DOHH2 (cell line): ENCODE results near the gene MDN1.
A peak's percentile ranks its signal among the peaks of the same experiment; 100 is the strongest.
"Not testable (repeated sequence)": the region's sequence is repeated elsewhere in the genome, so short reads cannot be mapped to it uniquely, and the experiment has no call there.

Experiments used
- H3F3A ChIP-seq: fragments of 200-600 bp; sonication (generic), shearing (Covaris generic); 2 replicates; pipeline ENCODE4 v1.6.0; 2016; ENCODE audit warnings: antibody characterized with exemption, mild to moderate bottlenecking; ENCODE audit not compliant: control insufficient read depth, insufficient read depth
- H3K27ac ChIP-seq: fragments of 200-600 bp; sonication (generic); 2 replicates; pipeline ENCODE4 v1.5.1; 2014; ENCODE audit warnings: low read depth, mild to moderate bottlenecking, low read length, moderate library complexity
- H3K27me3 ChIP-seq: fragments of 200-600 bp; sonication (generic); 2 replicates; pipeline ENCODE4 v1.6.1; 2014; ENCODE audit warnings: mild to moderate bottlenecking, low read length, mixed read lengths; ENCODE audit not compliant: control insufficient read depth
- H3K36me3 ChIP-seq: fragments of 200-600 bp; sonication (generic); 2 replicates; pipeline ENCODE4 v1.6.1; 2014; ENCODE audit warnings: mild to moderate bottlenecking, low read length, moderate library complexity, mixed read lengths; ENCODE audit not compliant: control insufficient read depth
- H3K4me1 ChIP-seq: fragments of 200-600 bp; sonication (generic); 2 replicates; pipeline ENCODE4 v1.6.1; 2014; ENCODE audit warnings: mild to moderate bottlenecking, low read length, mixed read lengths; ENCODE audit not compliant: control insufficient read depth
- H3K4me2 ChIP-seq: fragments of 200-600 bp; sonication (generic); 2 replicates; pipeline ENCODE4 v1.6.0; 2014; ENCODE audit warnings: mild to moderate bottlenecking, low read length, moderate library complexity
- H3K4me3 ChIP-seq: fragments of 200-600 bp; sonication (generic); 2 replicates; pipeline ENCODE4 v1.5.1; 2014; ENCODE audit warnings: mild to moderate bottlenecking, low read length, mixed read lengths
- H3K79me2 ChIP-seq: fragments of 200-600 bp; sonication (generic); 2 replicates; pipeline ENCODE4 v1.6.1; 2014; ENCODE audit warnings: mild to moderate bottlenecking, low read length, mixed read lengths; ENCODE audit not compliant: control insufficient read depth
- H3K9me2 ChIP-seq: fragments of 200-600 bp; sonication (generic); replicated peaks from 2 replicates; pipeline ENCODE4 v1.6.1; 2014; ENCODE audit warnings: mild to moderate bottlenecking, low read length, mixed read lengths; ENCODE audit not compliant: control insufficient read depth
- H3K9me3 ChIP-seq: fragments of 200-600 bp; sonication (generic); 2 replicates; pipeline ENCODE4 v1.6.1; 2014; ENCODE audit warnings: antibody characterized with exemption, low read length, mixed read lengths; ENCODE audit not compliant: control insufficient read depth, insufficient read depth
- H4K20me1 ChIP-seq: fragments of 200-600 bp; sonication (generic); 2 replicates; pipeline ENCODE4 v1.6.0; 2014; ENCODE audit warnings: low read depth, mild to moderate bottlenecking, antibody characterized with exemption, low read length, moderate library complexity; ENCODE audit not compliant: control insufficient read depth, insufficient read depth
- EZH2phosphoT487 ChIP-seq: fragments of 200-600 bp; sonication (generic); IDR thresholded peaks from 2 replicates; pipeline ENCODE4 v1.6.1; 2017; ENCODE audit warnings: borderline replicate concordance, mild to moderate bottlenecking, antibody characterized with exemption, low read length, moderate library complexity, mixed read lengths
- TF ChIP-seq, protein P1 (sequence below): fragments of 200-600 bp; sonication (generic); IDR thresholded peaks from one replicate; pipeline ENCODE4 v1.5.1; 2014; ENCODE audit warnings: antibody characterized with exemption, mild to moderate bottlenecking, low read depth, low read length; ENCODE audit not compliant: poor library complexity, severe bottlenecking

The MDN1 gene

DNA sequence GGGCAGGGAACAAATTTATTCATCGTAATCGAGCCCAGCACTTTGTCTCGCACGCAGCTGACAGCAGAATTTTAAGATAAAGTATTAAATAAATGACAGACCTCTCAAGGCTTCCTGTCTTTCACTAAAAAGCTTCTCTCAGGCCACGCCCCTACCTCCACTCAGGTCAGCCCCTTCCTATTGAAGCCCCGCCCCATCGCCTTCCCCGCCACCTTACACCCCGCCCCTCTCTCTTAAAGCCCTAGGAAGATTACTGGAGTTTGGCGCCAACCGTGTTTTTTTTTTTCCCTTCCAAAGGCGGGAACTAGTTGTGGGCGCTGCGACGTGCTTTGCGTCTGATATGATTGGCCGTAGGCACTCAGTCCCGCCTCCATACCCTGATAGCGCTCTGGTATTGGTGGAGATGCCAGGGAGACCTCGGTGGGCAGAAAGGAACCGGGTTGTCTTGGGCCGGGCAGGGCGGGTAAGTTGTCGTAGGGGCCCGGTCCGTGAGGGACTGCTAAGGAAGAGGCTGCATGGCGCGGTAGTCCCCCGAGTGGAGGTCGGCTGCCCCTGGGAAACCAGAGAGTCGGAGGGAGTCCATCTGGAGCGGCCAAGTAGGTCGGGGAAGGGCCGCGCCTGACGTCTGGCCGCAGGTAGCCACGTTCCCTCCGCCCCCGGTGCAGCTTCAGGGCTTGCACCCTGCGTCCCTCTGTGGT, 10.0 kb upstream of the MDN1 start, which contains the start of gene CASP8AP2:
Gene CASP8AP2 (plus strand): TSS at position 409 of the 698 bp plus-strand sequence.
- Histone ChIP-seq H3K4me3 (peak within 1 kb of the TSS; percentile 88), H3K27me3 (no peaks in the 10 kb centered on the region), H3K27ac (peak within 1 kb of the TSS; percentile 82), H3K36me3 (peaks cover 40% of the 10 kb centered on the region), H3K9me3 (no peaks in the 10 kb centered on the region), H4K20me1 (no peaks in the 10 kb centered on the region), H3K4me1 (peaks cover 35% of the 10 kb centered on the region), H3F3A (peaks cover 7% of the 10 kb centered on the region), H3K4me2 (peak within 1 kb of the TSS; percentile 94), H3K79me2 (peaks cover 42% of the 10 kb centered on the region), H3K9me2 (no peaks in the 10 kb centered on the region)
- TF ChIP-seq EZH2phosphoT487, result no peak
- TF ChIP-seq, protein P1, sequence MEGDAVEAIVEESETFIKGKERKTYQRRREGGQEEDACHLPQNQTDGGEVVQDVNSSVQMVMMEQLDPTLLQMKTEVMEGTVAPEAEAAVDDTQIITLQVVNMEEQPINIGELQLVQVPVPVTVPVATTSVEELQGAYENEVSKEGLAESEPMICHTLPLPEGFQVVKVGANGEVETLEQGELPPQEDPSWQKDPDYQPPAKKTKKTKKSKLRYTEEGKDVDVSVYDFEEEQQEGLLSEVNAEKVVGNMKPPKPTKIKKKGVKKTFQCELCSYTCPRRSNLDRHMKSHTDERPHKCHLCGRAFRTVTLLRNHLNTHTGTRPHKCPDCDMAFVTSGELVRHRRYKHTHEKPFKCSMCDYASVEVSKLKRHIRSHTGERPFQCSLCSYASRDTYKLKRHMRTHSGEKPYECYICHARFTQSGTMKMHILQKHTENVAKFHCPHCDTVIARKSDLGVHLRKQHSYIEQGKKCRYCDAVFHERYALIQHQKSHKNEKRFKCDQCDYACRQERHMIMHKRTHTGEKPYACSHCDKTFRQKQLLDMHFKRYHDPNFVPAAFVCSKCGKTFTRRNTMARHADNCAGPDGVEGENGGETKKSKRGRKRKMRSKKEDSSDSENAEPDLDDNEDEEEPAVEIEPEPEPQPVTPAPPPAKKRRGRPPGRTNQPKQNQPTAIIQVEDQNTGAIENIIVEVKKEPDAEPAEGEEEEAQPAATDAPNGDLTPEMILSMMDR, result no peak

DNA sequence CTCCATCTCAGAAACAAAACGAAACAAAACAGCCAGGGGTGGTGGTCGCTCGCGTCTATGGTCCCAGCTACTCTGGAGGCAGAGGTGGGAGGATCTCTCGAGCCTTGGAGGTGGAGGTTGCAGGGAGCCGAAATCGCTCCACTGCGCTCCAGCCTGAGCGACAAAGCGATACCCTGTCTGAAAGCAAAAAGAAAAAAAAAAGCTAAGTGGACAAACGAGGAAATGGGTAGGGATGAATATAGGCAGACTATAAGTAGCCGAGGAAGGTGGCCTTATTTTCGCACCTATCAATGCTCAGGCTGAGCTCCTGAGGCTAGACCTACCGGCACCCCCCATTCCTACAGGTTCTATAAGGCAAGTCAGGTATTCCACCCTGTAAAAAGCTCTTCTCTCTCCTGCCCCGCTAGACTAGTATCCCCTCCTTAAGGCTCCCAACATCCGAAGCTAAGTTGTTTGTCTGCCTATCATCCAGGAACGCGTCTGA, 9.4 kb upstream of the MDN1 start:
- Histone ChIP-seq H3K9me3 (no peaks in the 10 kb centered on the region), H3F3A (peaks cover 6% of the 10 kb centered on the region), H3K9me2 (no peaks in the 10 kb centered on the region), H3K4me3 (peak overlapping the region; percentile 88), H3K27me3 (no peaks in the 10 kb centered on the region), H3K79me2 (peaks cover 38% of the 10 kb centered on the region), H3K27ac (peak overlapping the region; percentile 82), H3K4me1 (peaks cover 29% of the 10 kb centered on the region), H3K36me3 (peaks cover 39% of the 10 kb centered on the region), H4K20me1 (no peaks in the 10 kb centered on the region), H3K4me2 (peak overlapping the region; percentile 94)
- no peak for TF ChIP-seq EZH2phosphoT487

DNA sequence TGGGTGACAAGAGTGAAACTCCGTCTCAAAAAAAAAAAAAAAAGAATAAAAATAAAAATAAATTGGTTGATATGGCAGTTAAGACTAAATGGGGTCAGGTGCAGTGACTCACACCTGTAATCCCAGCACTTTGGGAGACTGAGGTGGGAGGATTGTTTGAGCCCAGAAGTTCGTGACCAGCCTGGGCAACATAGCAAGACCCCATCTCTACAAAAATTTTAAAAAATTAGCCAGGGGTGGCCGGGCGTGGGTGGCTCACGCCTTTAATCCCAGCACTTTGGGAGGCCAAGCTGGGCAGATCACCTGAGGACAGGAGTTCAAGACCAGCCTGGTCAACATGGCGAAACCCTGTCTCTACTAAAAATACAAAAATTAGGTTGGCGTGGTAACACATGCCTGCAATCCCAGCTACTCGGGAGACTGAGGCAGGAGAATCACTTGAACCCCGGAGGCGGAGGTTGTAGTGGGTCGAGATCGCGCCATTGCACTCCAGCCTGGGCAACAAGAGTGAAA, 8.9 kb upstream of the MDN1 start:
- not testable (repeated sequence) for H4K20me1 ChIP-seq, H3F3A ChIP-seq, H3K9me3 ChIP-seq, H3K9me2 ChIP-seq, H3K27me3 ChIP-seq
- H3K79me2 ChIP-seq, result peaks cover 35% of the 10 kb centered on the region
- H3K4me3 ChIP-seq, result peak overlapping the region; percentile 88
- H3K27ac ChIP-seq, result peak overlapping the region; percentile 82
- peaks cover 24% of the 10 kb centered on the region for H3K4me1 ChIP-seq
- peaks cover 35% of the 10 kb centered on the region for H3K36me3 ChIP-seq
- H3K4me2 ChIP-seq, result peak overlapping the region; percentile 94

DNA sequence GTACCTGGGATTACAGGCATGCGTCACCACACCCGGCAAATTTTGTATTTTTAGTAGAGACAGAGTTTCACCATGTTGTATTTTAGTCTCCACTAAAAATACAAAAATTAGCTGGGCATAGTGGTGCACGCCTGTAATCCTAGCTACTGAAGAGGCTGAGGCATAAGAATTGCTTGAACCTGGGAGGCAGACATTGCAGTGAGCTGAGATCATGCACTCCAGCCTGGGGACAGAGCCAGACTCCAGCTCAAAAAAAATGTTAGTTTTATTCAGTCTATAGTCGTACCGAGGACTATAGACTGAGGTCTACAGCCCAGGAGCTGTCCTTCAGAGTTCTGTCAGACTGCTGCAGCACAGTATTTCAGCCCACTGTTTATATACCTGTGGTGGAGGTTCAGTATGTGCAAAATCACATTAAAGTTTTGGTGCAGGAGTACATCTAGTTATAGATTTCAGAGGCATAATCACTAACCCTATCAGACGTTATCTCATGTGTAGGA, 6.5 kb upstream of the MDN1 start:
- H4K20me1 ChIP-seq, result no peaks in the 10 kb centered on the region
- no peak overlapping the region for H3K27ac ChIP-seq
- peaks cover 8% of the 10 kb centered on the region for H3K4me1 ChIP-seq
- H3F3A ChIP-seq, result peaks cover 3% of the 10 kb centered on the region
- no peak overlapping the region for H3K4me3 ChIP-seq
- no peaks in the 10 kb centered on the region for H3K27me3 ChIP-seq
- H3K79me2 ChIP-seq, result peaks cover 14% of the 10 kb centered on the region
- H3K9me3 ChIP-seq, result no peaks in the 10 kb centered on the region
- peaks cover 13% of the 10 kb centered on the region for H3K36me3 ChIP-seq
- H3K9me2 ChIP-seq, result no peaks in the 10 kb centered on the region
- no peak overlapping the region for H3K4me2 ChIP-seq
- TF ChIP-seq EZH2phosphoT487, result no peak
- TF ChIP-seq, protein P1, result no peak
